ENCODE measurements around the gene FOXL1.

DNA sequence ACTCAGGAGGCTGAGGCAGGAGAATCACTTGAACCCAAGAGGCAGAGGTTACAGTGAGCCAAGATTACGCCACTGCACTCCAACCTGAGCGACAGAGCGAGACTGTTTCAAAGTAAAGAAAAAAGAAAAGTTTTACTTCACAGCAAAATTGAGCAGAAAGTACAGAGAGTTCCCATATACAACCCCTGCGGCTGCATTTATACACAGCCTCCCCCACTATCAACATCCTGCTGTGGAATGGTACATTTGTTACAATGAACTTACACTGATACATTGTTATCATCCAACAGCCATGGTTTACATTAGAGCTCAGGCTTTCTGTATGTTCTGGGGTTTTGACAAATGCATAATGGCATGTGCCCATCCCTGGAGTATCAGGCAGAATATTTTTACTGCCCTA lies 20.8 kb upstream of the FOXL1 start:
- TF ChIP-seq, protein P1, sequence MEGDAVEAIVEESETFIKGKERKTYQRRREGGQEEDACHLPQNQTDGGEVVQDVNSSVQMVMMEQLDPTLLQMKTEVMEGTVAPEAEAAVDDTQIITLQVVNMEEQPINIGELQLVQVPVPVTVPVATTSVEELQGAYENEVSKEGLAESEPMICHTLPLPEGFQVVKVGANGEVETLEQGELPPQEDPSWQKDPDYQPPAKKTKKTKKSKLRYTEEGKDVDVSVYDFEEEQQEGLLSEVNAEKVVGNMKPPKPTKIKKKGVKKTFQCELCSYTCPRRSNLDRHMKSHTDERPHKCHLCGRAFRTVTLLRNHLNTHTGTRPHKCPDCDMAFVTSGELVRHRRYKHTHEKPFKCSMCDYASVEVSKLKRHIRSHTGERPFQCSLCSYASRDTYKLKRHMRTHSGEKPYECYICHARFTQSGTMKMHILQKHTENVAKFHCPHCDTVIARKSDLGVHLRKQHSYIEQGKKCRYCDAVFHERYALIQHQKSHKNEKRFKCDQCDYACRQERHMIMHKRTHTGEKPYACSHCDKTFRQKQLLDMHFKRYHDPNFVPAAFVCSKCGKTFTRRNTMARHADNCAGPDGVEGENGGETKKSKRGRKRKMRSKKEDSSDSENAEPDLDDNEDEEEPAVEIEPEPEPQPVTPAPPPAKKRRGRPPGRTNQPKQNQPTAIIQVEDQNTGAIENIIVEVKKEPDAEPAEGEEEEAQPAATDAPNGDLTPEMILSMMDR (IDR thresholded peaks at IDR 0.05) = no peak
- no peak for TF ChIP-seq ZFX (IDR thresholded peaks at IDR 0.05; ENCODE audit: borderline replicate concordance)
